PC-9 (cell line): ENCODE data around the gene FMO5. TPM values are rescaled to one million over a fixed set of nuclear protein-coding genes. Genes with fewer than 3 reads are reported as not detected.

Experiments used
- BruUV-seq: library from RNA; stranded (reverse); fragments of 400-500 nt; replicated peaks from 2 replicates; lab custom pipeline; 2021; lab: Mats Ljungman, UMichigan
- CTCF ChIA-PET: fragments of 300-600 bp; sonication (Branson Sonifier 250); formaldehyde crosslinking; loops from one replicate; lab custom pipeline; 2022; ENCODE audit warnings: antibody characterized with exemption; lab: Charles Lee
- POLR2A ChIA-PET: fragments of 300-600 bp; sonication (Branson Sonifier 250); formaldehyde crosslinking; loops from one replicate; lab custom pipeline; 2022; ENCODE audit warnings: antibody characterized with exemption; ENCODE audit not compliant: unreplicated experiment; lab: Charles Lee
- DNase-seq, 2 experiments: peaks; one replicate each; pipeline versions ENCODE4 v3.0.0 to v3.0.0-alpha.2; 2015 to 2022; ENCODE audit warnings: mixed read lengths in 1 of 2
- H2AFZ ChIP-seq: fragments of 200-600 bp; sonication (generic); 2 replicates; pipeline ENCODE4 v1.8.1; 2017; ENCODE audit warnings: antibody characterized with exemption
- H3F3A ChIP-seq: fragments of 200-600 bp; sonication (generic); 2 replicates; pipeline ENCODE4 v1.8.1; 2017; ENCODE audit warnings: antibody characterized with exemption, mild to moderate bottlenecking, low read depth; ENCODE audit not compliant: insufficient read depth
- H3K27ac ChIP-seq: fragments of 200-600 bp; sonication (generic); 2 replicates; pipeline ENCODE4 v1.6.1; 2016; ENCODE audit warnings: mixed run types
- H3K27me3 ChIP-seq: fragments of 200-600 bp; sonication (generic); 2 replicates; pipeline ENCODE4 v1.6.1; 2016; ENCODE audit warnings: low read depth, mixed run types; ENCODE audit not compliant: insufficient read depth
- H3K36me3 ChIP-seq: fragments of 200-600 bp; sonication (generic); 2 replicates; pipeline ENCODE4 v1.6.1; 2016; ENCODE audit warnings: low read depth, mixed run types
- H3K4me1 ChIP-seq: fragments of 200-600 bp; sonication (generic); replicated peaks from 2 replicates; pipeline ENCODE4 v1.6.1; 2016; ENCODE audit warnings: mixed run types; ENCODE audit not compliant: insufficient read depth
- H3K4me2 ChIP-seq: fragments of 200-600 bp; sonication (generic); 2 replicates; pipeline ENCODE4 v1.6.1; 2017; ENCODE audit warnings: mixed run types
- H3K4me3 ChIP-seq: fragments of 200-600 bp; sonication (generic); 2 replicates; pipeline ENCODE4 v1.6.1; 2016; ENCODE audit warnings: mixed run types
- H3K79me2 ChIP-seq: fragments of 200-600 bp; sonication (generic); 2 replicates; pipeline ENCODE4 v1.6.1; 2017; ENCODE audit warnings: low read depth, mixed run types
- H3K9me2 ChIP-seq: fragments of 200-600 bp; sonication (generic); 2 replicates; pipeline ENCODE4 v1.8.1; 2017; ENCODE audit warnings: mild to moderate bottlenecking; ENCODE audit not compliant: insufficient read depth
- H3K9me3 ChIP-seq: fragments of 200-600 bp; sonication (generic); 2 replicates; pipeline ENCODE4 v1.8.1; 2016; ENCODE audit warnings: low read depth; ENCODE audit not compliant: insufficient read depth
- H4K20me1 ChIP-seq: fragments of 200-600 bp; sonication (generic); 2 replicates; pipeline ENCODE4 v1.8.1; 2017; ENCODE audit not compliant: insufficient read depth
- CTCF ChIP-seq: fragments of 200-600 bp; sonication (generic); conservative IDR thresholded peaks from 2 replicates; pipeline ENCODE4 v1.6.1; 2017; ENCODE audit warnings: mixed run types, antibody characterized with exemption, mild to moderate bottlenecking, moderate library complexity
- EZH2 ChIP-seq: fragments of 200-600 bp; sonication (generic); IDR thresholded peaks from 2 replicates; pipeline ENCODE4 v1.8.0; 2017; ENCODE audit warnings: antibody characterized with exemption, low read depth
- intact Hi-C: fragments of 100-400 bp; cut with micrococcal nuclease; formaldehyde crosslinking; loops from one replicate; pipeline ENCODE4 v1.10.0; 2022; ENCODE audit not compliant: unreplicated experiment
- total RNA-seq: library from RNA; stranded (reverse); gene quantifications from 2 replicates; pipeline ENCODE4 v1.2.3, GENCODE V29; 2021

The FMO5 gene
- total RNA-seq, 1 experiment from 2014 or later, result 1.3 TPM

GRCh38 chr1:147246044-147246690, 21.0 kb upstream of the FMO5 start:
- Histone ChIP-seq H4K20me1 (peaks cover 5% of the 10 kb centered on the region; the same call in 1 of the 2 replicates), H3K36me3 (0 out of 2 replicates have a peak, but pooled peaks cover 4% of the 10 kb centered on the region), H3K27ac (no peak overlapping the region), H2AFZ (no peak overlapping the region), H3K79me2 (peaks cover 81% of the 10 kb centered on the region), H3F3A (no peaks in the 10 kb centered on the region), H3K27me3 (no peaks in the 10 kb centered on the region), H3K9me2 (no peaks in the 10 kb centered on the region), H3K4me2 (no peak overlapping the region), H3K9me3 (no peaks in the 10 kb centered on the region), H3K4me1 (peaks cover 27% of the 10 kb centered on the region), H3K4me3 (no peak overlapping the region)
- TF ChIP-seq EZH2, result no peak
- TF ChIP-seq CTCF, result no peak
- intact Hi-C loops, result no loop called here
- POLR2A ChIA-PET, result no interaction called here
- DNase-seq, result no peak
- BruUV-seq, result no TSS peak
- CTCF ChIA-PET, result no interaction called here

DNA sequence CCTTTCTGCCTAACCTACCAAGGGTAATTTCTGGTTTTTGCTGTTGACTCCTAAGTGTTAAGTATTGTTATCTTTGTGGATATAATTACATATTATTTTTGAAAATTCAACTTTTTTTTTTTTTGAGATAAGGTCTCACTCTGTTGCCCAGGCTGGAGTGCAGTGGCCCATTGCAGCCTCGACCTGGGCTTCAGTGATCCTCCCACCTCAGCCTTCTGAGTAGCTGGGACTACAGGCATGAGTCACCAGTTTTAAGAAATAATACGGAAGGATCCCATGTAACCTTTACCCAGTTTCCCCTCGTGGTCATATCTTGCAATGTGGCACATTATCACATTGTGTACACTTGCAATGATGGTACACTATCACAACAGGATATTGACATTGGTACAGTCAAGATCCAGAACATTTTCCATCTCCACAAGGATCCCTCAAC, 20.5 kb upstream of the FMO5 start:
- peaks cover 5% of the 10 kb centered on the region; the same call in 1 of the 2 replicates for H4K20me1 ChIP-seq
- intact Hi-C loops, result no loop called here
- DNase-seq, result no peak
- no peak overlapping the region for H3K4me3 ChIP-seq
- H2AFZ ChIP-seq, result no peak overlapping the region
- no peaks in the 10 kb centered on the region for H3K9me2 ChIP-seq
- no peaks in the 10 kb centered on the region for H3K9me3 ChIP-seq
- 0 out of 2 replicates have a peak, but pooled peaks cover 4% of the 10 kb centered on the region for H3K36me3 ChIP-seq
- no peaks in the 10 kb centered on the region for H3K27me3 ChIP-seq
- BruUV-seq, result no TSS peak
- H3K4me1 ChIP-seq, result peaks cover 27% of the 10 kb centered on the region
- H3K4me2 ChIP-seq, result 0 out of 2 replicates have a peak overlapping the region, but pooled peaks have one; percentile 93
- ChIA-PET POLR2A (no interaction called here), CTCF (no interaction called here)
- no peak overlapping the region for H3K27ac ChIP-seq
- TF ChIP-seq EZH2 (no peak), CTCF (no peak)
- no peaks in the 10 kb centered on the region for H3F3A ChIP-seq
- peaks cover 75% of the 10 kb centered on the region for H3K79me2 ChIP-seq

- TF ChIP-seq CTCF, result no peak
- TF ChIP-seq EZH2, result no peak
- H3K4me3 ChIP-seq, result no peak overlapping the region
- ChIA-PET CTCF (no interaction called here), POLR2A (no interaction called here)
- peaks cover 27% of the 10 kb centered on the region for H3K4me1 ChIP-seq
- intact Hi-C loops, result no loop called here
- no peaks in the 10 kb centered on the region for H3K9me2 ChIP-seq
- H4K20me1 ChIP-seq, result peaks cover 5% of the 10 kb centered on the region; the same call in 1 of the 2 replicates
- H3K9me3 ChIP-seq, result no peaks in the 10 kb centered on the region
- no peak overlapping the region for H3K27ac ChIP-seq
- H3K79me2 ChIP-seq, result peaks cover 71% of the 10 kb centered on the region
- no peak for DNase-seq
- H3K4me2 ChIP-seq, result peak overlapping the region; percentile 93; the same call in 1 of the 2 replicates
- no peaks in the 10 kb centered on the region for H3F3A ChIP-seq
- H3K36me3 ChIP-seq, result 0 out of 2 replicates have a peak, but pooled peaks cover 4% of the 10 kb centered on the region
- no TSS peak for BruUV-seq
- H3K27me3 ChIP-seq, result no peaks in the 10 kb centered on the region
- H2AFZ ChIP-seq, result no peak overlapping the region
These were observed 20.0 kb upstream of the FMO5 start for GRCh38 chr1:147245129-147245528.
